Thyroid gland (tissue), 4 donors: ENCODE measurements around the gene TRAM2.

Source experiments
- POLR2A ChIP-seq, 2 donors: fragments of 450-650 bp; IDR thresholded peaks; one replicate each; pipeline ENCODE4 v1.6.1; 2017; ENCODE audit warnings: antibody characterized with exemption in 2 of 2, mild to moderate bottlenecking in 2 of 2, moderate library complexity in 1 of 2
- TF ChIP-seq, protein P1 (sequence below), 6 experiments: fragments of 200-600 bp in 3 of 6; fragments of 450-650 bp in 3 of 6; sonication (generic) in 3 of 6; IDR thresholded peaks; one replicate each; pipeline ENCODE4 v1.5.1; 2016 to 2019; ENCODE audit warnings: antibody characterized with exemption in 6 of 6, mild to moderate bottlenecking in 2 of 6, inconsistent platforms in 1 of 6, moderate library complexity in 1 of 6

- TF ChIP-seq, protein P1, sequence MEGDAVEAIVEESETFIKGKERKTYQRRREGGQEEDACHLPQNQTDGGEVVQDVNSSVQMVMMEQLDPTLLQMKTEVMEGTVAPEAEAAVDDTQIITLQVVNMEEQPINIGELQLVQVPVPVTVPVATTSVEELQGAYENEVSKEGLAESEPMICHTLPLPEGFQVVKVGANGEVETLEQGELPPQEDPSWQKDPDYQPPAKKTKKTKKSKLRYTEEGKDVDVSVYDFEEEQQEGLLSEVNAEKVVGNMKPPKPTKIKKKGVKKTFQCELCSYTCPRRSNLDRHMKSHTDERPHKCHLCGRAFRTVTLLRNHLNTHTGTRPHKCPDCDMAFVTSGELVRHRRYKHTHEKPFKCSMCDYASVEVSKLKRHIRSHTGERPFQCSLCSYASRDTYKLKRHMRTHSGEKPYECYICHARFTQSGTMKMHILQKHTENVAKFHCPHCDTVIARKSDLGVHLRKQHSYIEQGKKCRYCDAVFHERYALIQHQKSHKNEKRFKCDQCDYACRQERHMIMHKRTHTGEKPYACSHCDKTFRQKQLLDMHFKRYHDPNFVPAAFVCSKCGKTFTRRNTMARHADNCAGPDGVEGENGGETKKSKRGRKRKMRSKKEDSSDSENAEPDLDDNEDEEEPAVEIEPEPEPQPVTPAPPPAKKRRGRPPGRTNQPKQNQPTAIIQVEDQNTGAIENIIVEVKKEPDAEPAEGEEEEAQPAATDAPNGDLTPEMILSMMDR (IDR thresholded peaks at IDR 0.05) = no peak
- TF ChIP-seq POLR2A (IDR thresholded peaks at IDR 0.05) = no peak
Observed at GRCh38 chr6:52518279-52518945, 58.4 kb downstream of the TRAM2 start.
